ENCODE data around the gene DBF4B. TPM values are rescaled to one million over a fixed set of nuclear protein-coding genes. Genes with fewer than 3 reads are reported as not detected.

Gene DBF4B
- total and polyA plus RNA-seq, 2 of the 13 experiments (the other 11 are each of a cell fraction or from before 2014, with no cell fraction given), result 11.7 to 13.2 TPM

DNA sequence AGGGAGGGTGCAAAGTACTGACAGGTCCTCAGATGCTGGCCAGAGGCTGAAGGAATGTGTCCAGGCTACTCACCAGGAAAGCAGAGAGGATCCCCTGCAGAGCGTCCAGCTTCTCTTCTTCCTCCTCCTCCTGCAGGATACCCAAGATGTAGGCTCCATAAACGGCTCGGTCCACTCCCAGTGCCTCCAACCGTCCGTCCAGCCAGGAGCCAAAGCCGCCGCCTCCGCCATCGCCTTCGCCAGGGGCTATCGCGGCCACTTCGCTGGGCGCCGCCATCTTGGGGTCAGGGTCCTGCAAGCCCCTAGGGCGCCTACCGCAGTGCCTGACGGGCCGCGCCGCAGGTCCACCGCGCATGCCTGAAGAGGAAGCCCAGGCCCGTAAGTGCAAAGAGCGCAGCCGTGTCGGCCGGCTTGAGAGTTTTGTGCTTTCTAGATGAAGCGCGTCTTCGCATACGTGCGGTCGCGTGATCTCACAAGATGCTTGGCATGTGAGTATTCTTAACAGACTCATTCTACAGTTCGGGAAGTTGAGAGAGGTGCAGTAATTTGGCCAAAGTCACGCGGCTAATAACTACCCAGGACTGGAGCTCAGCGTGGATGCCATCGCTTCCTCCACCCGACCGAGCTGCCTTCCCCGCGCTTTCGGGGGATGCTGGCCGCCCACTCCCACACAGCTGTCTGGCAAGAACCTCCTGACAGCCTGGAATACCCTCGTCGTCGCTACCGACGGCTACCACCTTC lies 18.8 kb upstream of the DBF4B start, which contains the start of gene CCDC43 (continued):
- TF ChIP-seq ZNF317 (CRISPR knock-in tag; IDR thresholded peaks at IDR 0.05) (peak; percentile 86; the same call in 1 of the 2 replicates), FOXM1 (CRISPR knock-in tag; IDR thresholded peaks at IDR 0.05) (no peak), ZNF546 (CRISPR knock-in tag; conservative IDR thresholded peaks at IDR 0.05) (peak; percentile 95), CREBL2 (CRISPR knock-in tag; IDR thresholded peaks at IDR 0.05; ENCODE audit: borderline replicate concordance) (peak; percentile 96; the same call in 1 of the 2 replicates), RNF2 (conservative IDR thresholded peaks at IDR 0.05; ENCODE audit: low read depth) (no peak), ZBTB39 (CRISPR knock-in tag; IDR thresholded peaks at IDR 0.05) (0 out of 2 replicates have a peak, but pooled peaks have one; percentile 20), FOXC1 (CRISPR knock-in tag; IDR thresholded peaks at IDR 0.05; ENCODE audit: borderline replicate concordance) (peak; percentile 94), MIER2 (CRISPR knock-in tag; IDR thresholded peaks at IDR 0.05) (peak; percentile 53; the same call in 1 of the 2 replicates), MIER3 (CRISPR knock-in tag; IDR thresholded peaks at IDR 0.05; ENCODE audit: borderline replicate concordance) (peak; percentile 72; the same call in 1 of the 2 replicates), RBM22 (optimal IDR thresholded peaks at IDR 0.05; ENCODE audit: low read length) (no peak), ZBTB20 (CRISPR knock-in tag; IDR thresholded peaks at IDR 0.05; ENCODE audit: borderline replicate concordance, low read depth) (0 out of 2 replicates have a peak, but pooled peaks have one; percentile 11), ZNF556 (CRISPR knock-in tag; IDR thresholded peaks at IDR 0.05; ENCODE audit: borderline replicate concordance) (peak; percentile 28; the same call in 1 of the 2 replicates), IKZF1 (IDR thresholded peaks at IDR 0.05) (no peak), CENPT (CRISPR knock-in tag; IDR thresholded peaks at IDR 0.05; ENCODE audit: low read depth) (no peak), HOMEZ (CRISPR knock-in tag; IDR thresholded peaks at IDR 0.05; ENCODE audit: low read depth) (no peak), SP1 (IDR thresholded peaks at IDR 0.05) (no peak), SP1 (CRISPR knock-in tag; IDR thresholded peaks at IDR 0.05) (peak; percentile 43; the same call in 1 of the 2 replicates), EHMT2 (IDR thresholded peaks at IDR 0.05; ENCODE audit: borderline replicate concordance, low read depth, low read length) (no peak), TEF (CRISPR knock-in tag; IDR thresholded peaks at IDR 0.05) (no peak)
- TF ChIP-seq, protein P1, sequence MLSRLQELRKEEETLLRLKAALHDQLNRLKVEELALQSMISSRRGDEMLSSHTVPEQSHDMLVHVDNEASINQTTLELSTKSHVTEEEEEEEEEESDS (CRISPR knock-in tag; IDR thresholded peaks at IDR 0.05; ENCODE audit: borderline replicate concordance), result peak; percentile 84; the same call in 1 of the 2 replicates
- TF ChIP-seq, protein P2, sequence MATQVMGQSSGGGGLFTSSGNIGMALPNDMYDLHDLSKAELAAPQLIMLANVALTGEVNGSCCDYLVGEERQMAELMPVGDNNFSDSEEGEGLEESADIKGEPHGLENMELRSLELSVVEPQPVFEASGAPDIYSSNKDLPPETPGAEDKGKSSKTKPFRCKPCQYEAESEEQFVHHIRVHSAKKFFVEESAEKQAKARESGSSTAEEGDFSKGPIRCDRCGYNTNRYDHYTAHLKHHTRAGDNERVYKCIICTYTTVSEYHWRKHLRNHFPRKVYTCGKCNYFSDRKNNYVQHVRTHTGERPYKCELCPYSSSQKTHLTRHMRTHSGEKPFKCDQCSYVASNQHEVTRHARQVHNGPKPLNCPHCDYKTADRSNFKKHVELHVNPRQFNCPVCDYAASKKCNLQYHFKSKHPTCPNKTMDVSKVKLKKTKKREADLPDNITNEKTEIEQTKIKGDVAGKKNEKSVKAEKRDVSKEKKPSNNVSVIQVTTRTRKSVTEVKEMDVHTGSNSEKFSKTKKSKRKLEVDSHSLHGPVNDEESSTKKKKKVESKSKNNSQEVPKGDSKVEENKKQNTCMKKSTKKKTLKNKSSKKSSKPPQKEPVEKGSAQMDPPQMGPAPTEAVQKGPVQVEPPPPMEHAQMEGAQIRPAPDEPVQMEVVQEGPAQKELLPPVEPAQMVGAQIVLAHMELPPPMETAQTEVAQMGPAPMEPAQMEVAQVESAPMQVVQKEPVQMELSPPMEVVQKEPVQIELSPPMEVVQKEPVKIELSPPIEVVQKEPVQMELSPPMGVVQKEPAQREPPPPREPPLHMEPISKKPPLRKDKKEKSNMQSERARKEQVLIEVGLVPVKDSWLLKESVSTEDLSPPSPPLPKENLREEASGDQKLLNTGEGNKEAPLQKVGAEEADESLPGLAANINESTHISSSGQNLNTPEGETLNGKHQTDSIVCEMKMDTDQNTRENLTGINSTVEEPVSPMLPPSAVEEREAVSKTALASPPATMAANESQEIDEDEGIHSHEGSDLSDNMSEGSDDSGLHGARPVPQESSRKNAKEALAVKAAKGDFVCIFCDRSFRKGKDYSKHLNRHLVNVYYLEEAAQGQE (IDR thresholded peaks at IDR 0.05; ENCODE audit: borderline replicate concordance in 1 of 2, low read depth in 1 of 2, low read length in 2 of 2), result peak in 1 of 2 experiments; percentile 79; a peak in 1 of 4 replicates

All from HepG2 (cell line).